Keratinocyte (primary cell): ENCODE results near the gene TSC22D2.

Experiments used
- CTCF ChIP-seq, 3 experiments: IDR thresholded peaks in 1 of 3; conservative IDR thresholded peaks in 1 of 3; optimal IDR thresholded peaks in 1 of 3; 2 replicates in 2 of 3; 3 replicates in 1 of 3; pipeline versions ENCODE3 to v1.5.1; 2011; ENCODE audit warnings: low read length in 3 of 3, mild to moderate bottlenecking in 3 of 3, moderate library complexity in 2 of 3, control low read depth in 1 of 3, inconsistent platforms in 1 of 3; ENCODE audit not compliant: insufficient read depth in 2 of 3; ENCODE audit errors: extremely low read depth in 1 of 3
- EZH2 ChIP-seq: IDR thresholded peaks from one replicate; pipeline ENCODE4 v1.6.1; 2012; ENCODE audit warnings: inconsistent platforms, mild to moderate bottlenecking, low read length, moderate library complexity

GRCh38 chr3:150449169-150449721 lies 41.1 kb downstream of the TSC22D2 start:
- TF ChIP-seq CTCF (optimal IDR thresholded peaks at IDR 0.05 in 1 of 3, IDR thresholded peaks at IDR 0.05 in 1 of 3, conservative IDR thresholded peaks at IDR 0.05 in 1 of 3; ENCODE audit: extremely low read depth in 1 of 3, insufficient read depth in 2 of 3, low read length in 3 of 3) (no peak), EZH2 (no peak)
